ENCODE results near the gene MEG3.

The MEG3 gene

DNA sequence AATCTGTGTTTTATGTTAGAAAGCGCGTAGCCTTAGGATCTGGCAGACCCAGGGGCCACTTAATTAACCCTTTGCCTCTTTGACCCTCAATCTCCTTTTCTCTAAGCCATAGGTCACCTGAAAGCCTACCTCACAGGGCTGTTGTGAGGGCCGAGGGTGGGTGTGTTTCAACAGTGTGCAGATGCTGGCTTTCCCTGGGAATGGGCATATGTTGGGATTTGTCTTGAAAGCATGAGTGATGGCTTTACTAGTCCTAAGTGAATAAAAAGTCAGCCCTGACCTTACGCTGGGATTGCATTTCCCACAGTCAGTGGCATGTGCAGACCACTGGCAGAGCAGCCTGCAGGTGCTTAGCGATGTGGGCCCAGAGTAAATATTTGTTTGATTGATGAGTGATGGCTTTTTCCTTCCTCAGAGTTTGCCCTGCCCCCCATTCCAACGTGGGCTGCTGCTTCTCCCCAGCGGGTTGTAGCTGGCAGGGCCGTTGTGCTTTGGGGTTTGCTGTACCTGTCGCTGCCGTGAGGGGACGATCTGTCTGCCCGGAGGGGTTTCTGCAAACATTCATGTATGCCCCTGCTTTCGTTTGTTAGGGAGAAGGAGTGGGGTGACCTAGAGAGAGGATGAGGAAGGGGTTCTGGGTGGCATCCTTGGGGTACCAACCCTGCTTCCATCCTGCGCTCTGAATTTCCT lies 31.5 kb downstream of the MEG3 start:
- H3K27me3 ChIP-seq (ENCODE audit: control insufficient read depth, insufficient read depth, low read length): no peaks in the 10 kb centered on the region
- no peaks in the 10 kb centered on the region for H3K9me3 ChIP-seq (ENCODE audit: control insufficient read depth, low read length)
- no peak overlapping the region for H2AFZ ChIP-seq
- H3K4me2 ChIP-seq (ENCODE audit: low read length): no peak overlapping the region
- H3K36me3 ChIP-seq (ENCODE audit: control insufficient read depth, insufficient read depth, low read length): no peaks in the 10 kb centered on the region
- H3K27ac ChIP-seq: no peak overlapping the region
- H3K79me2 ChIP-seq: no peaks in the 10 kb centered on the region
- H3K4me3 ChIP-seq (ENCODE audit: low read depth, low read length): no peak overlapping the region
- H3K9ac ChIP-seq: no peak overlapping the region
- TF ChIP-seq CTCF (IDR thresholded peaks at IDR 0.05): no peak
- H3K4me1 ChIP-seq: no peaks in the 10 kb centered on the region

- H3K4me2 ChIP-seq (ENCODE audit: low read length): no peak overlapping the region
- H3K9me3 ChIP-seq (ENCODE audit: control insufficient read depth, low read length): no peaks in the 10 kb centered on the region
- no peak overlapping the region for H3K27ac ChIP-seq
- no peak overlapping the region for H3K4me3 ChIP-seq (ENCODE audit: low read depth, low read length)
- H3K9ac ChIP-seq: no peak overlapping the region
- no peaks in the 10 kb centered on the region for H3K4me1 ChIP-seq
- no peaks in the 10 kb centered on the region for H3K27me3 ChIP-seq (ENCODE audit: control insufficient read depth, insufficient read depth, low read length)
- TF ChIP-seq CTCF (IDR thresholded peaks at IDR 0.05): no peak
- no peaks in the 10 kb centered on the region for H3K79me2 ChIP-seq
- H3K36me3 ChIP-seq (ENCODE audit: control insufficient read depth, insufficient read depth, low read length): no peaks in the 10 kb centered on the region
- H2AFZ ChIP-seq: no peak overlapping the region
Measured at GRCh38 chr14:100857923-100858837, 32.3 kb downstream of the MEG3 start.

DNA sequence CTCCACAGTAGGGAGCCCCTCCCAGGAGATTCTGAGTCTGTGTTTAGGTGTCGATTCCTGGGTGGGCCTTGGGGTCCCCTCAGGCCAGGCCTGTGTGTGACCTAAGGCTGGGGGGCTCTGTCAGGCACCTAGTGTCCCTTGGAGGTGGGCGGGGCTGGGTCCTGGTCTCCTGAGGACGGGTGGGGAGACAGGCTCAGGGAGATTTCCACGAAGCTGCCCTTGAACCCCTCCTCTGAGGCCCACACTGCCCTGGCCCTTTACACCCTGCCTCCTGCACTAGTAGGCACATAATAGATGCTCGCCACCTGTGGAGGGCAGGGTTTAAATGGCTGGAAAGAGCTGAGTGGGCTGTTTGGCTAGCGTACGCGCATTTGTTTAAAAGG lies 32.9 kb downstream of the MEG3 start:
- Histone ChIP-seq H3K4me3 (ENCODE audit: low read depth, low read length) (no peak overlapping the region), H3K4me2 (ENCODE audit: low read length) (no peak overlapping the region)

DNA sequence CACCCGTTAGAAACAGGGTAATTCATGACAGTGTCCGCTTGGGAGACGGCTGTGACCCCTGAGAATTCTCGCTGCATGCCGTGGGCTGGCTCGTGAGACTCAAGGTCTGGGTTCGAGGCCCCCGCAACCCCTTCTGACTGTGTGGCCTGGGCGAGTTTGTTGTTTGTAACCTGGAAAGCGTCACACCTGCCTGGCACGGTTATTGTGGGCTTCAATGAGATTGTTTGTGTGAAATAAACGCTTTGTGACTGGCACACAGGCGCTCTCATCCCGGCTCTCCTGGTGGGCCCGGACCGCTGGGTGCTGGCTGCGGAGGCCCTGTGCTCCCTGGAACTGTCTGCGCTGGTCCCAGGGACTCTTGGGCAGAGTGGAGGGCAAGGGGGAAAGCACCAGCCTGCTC lies 33.9 kb downstream of the MEG3 start:
- Histone ChIP-seq H3K4me3 (ENCODE audit: low read depth, low read length) (no peak overlapping the region), H3K27ac (no peak overlapping the region), H2AFZ (no peak overlapping the region), H3K27me3 (ENCODE audit: control insufficient read depth, insufficient read depth, low read length) (no peaks in the 10 kb centered on the region), H3K79me2 (no peaks in the 10 kb centered on the region), H3K9ac (no peak overlapping the region), H3K4me2 (ENCODE audit: low read length) (no peak overlapping the region), H3K36me3 (ENCODE audit: control insufficient read depth, insufficient read depth, low read length) (no peaks in the 10 kb centered on the region), H3K4me1 (no peaks in the 10 kb centered on the region), H3K9me3 (ENCODE audit: control insufficient read depth, low read length) (no peaks in the 10 kb centered on the region)
- TF ChIP-seq CTCF (IDR thresholded peaks at IDR 0.05): no peak

More for the DNA sequence above, 32.9 kb downstream of the MEG3 start:
- Histone ChIP-seq H3K36me3 (ENCODE audit: control insufficient read depth, insufficient read depth, low read length) (no peaks in the 10 kb centered on the region), H3K9ac (no peak overlapping the region), H3K79me2 (no peaks in the 10 kb centered on the region), H3K27ac (no peak overlapping the region), H3K9me3 (ENCODE audit: control insufficient read depth, low read length) (no peaks in the 10 kb centered on the region), H3K4me1 (no peaks in the 10 kb centered on the region), H3K27me3 (ENCODE audit: control insufficient read depth, insufficient read depth, low read length) (no peaks in the 10 kb centered on the region), H2AFZ (no peak overlapping the region)
- TF ChIP-seq CTCF (IDR thresholded peaks at IDR 0.05): no peak
